Activated CD8-positive, alpha-beta T cell treated with anti-CD3 and anti-CD28 coated beads, Interleukin-2, amount 10 ng/mL, durations not matched to agents 7 days and 5 days (primary cell): ENCODE data around the gene RALY. TPM values are rescaled to one million over a fixed set of nuclear protein-coding genes. Genes with fewer than 3 reads are reported as not detected.

Experiments
- ATAC-seq: fragments of 150-1000 bp; cut with Tn5 transposase; one replicate; pipeline ENCODE4 v1.10.0; 2021; ENCODE audit warnings: moderate library complexity
- CTCF ChIA-PET: fragments of 350-600 bp; sonication (Branson Sonifier 250); formaldehyde crosslinking; loops from one replicate; lab custom pipeline; 2021; ENCODE audit warnings: antibody characterized with exemption; lab: Charles Lee
- POLR2A ChIA-PET: fragments of 350-600 bp; sonication (Branson Sonifier 250); formaldehyde crosslinking; loops from one replicate; lab custom pipeline; 2021; ENCODE audit warnings: antibody characterized with exemption; lab: Charles Lee
- DNase-seq: peaks from one replicate; pipeline ENCODE4 v3.0.0-alpha.2; 2020
- H3K27ac Mint-ChIP-seq: one replicate; pipeline ENCODE4 v1.8.0; 2021; ENCODE audit warnings: mild to moderate bottlenecking, mixed read lengths
- H3K27me3 Mint-ChIP-seq: one replicate; pipeline ENCODE4 v1.8.0; 2021; ENCODE audit warnings: low read depth, mixed read lengths
- H3K36me3 Mint-ChIP-seq: one replicate; pipeline ENCODE4 v1.8.0; 2021; ENCODE audit warnings: low read depth, mixed read lengths
- H3K4me1 Mint-ChIP-seq: one replicate; pipeline ENCODE4 v1.8.0; 2021; ENCODE audit warnings: low read depth, mixed read lengths
- H3K4me3 Mint-ChIP-seq: one replicate; pipeline ENCODE4 v1.8.0; 2021; ENCODE audit warnings: mild to moderate bottlenecking, mixed read lengths
- H3K9me3 Mint-ChIP-seq: one replicate; pipeline ENCODE4 v1.8.0; 2022; ENCODE audit warnings: mixed read lengths; ENCODE audit not compliant: insufficient read depth
- total RNA-seq, 2 experiments: library from RNA; stranded (reverse); gene quantifications; one replicate each; pipeline ENCODE4 v1.2.3, GENCODE V29; 2021

The RALY gene
- total RNA-seq, 2 experiments from 2014 or later: 232 to 233 TPM

DNA sequence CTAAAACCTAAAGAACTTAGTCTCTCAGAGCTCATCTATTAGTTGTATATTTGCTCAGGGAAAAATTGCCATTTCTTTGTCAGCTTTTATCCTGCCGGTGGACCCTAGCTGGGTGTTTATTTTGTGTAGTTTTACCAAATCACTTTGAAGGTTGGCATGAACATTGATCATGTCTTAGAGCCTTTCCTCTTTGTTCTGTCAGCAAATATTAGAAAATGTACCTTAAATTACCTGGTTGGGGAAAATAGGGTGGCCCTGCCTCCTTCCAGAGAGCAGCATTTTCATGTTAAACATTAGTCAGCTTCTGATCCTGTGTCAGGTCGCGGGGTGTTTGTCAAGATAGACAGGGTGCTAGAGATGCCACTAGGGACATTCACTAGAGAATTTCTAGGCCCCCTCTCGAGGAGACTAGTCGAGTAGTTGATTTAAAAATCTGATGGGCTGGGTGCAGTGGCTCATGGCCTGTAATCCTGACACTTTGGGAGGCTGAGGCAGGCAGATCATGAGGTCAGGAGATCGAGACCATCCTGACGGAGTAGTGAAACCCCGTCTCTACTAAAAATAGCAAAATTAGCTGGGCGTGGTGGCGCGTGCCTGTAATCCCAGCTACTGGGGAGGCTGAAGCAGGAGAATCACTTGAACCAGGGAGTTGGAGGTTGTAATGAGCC lies 11.2 kb downstream of the RALY start:
- POLR2A ChIA-PET: interaction anchor here (1.1 to 1.9 kb wide), 2 partner anchors 10 to 12 kb away, joined by 4 to 5 read pairs; no protein-coding TSS in a partner anchor
- no peak overlapping the region for H3K4me3 Mint-ChIP-seq
- no peaks in the 10 kb centered on the region for H3K9me3 Mint-ChIP-seq
- no peak for DNase-seq
- H3K27ac Mint-ChIP-seq: no peak overlapping the region
- CTCF ChIA-PET: interaction anchor here (0.7 to 1.4 kb wide), 2 partner anchors 13 to 90 kb away, joined by 3 read pairs; no protein-coding TSS in a partner anchor
- H3K27me3 Mint-ChIP-seq: no peaks in the 10 kb centered on the region
- H3K4me1 Mint-ChIP-seq: peaks cover 57% of the 10 kb centered on the region
- no peak for ATAC-seq
- H3K36me3 Mint-ChIP-seq: peaks cover 43% of the 10 kb centered on the region

DNA sequence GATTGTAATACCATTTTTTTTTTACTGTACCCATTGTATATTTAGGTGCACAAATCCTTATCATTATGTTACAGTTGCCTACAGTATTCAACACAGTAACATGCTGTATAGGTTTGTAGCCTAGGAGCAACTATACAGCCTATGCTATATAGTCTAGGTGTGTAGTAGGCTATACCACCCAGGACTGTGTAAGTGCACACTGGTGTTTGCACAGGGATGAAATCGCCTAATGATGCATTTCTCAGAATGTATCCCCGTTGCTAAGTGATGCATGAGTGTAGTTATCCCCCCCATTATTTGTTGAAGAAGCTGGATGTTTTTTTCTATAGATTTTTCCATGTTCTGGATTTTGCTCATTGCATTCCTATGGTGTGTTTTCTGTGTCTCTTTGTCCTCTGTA lies 12.9 kb downstream of the RALY start:
- DNase-seq: no peak
- Mint-ChIP-seq H3K9me3 (no peaks in the 10 kb centered on the region), H3K27me3 (no peaks in the 10 kb centered on the region), H3K36me3 (peaks cover 47% of the 10 kb centered on the region), H3K27ac (no peak overlapping the region), H3K4me3 (no peak overlapping the region), H3K4me1 (peaks cover 64% of the 10 kb centered on the region)
- ChIA-PET CTCF (interaction anchor here (0.7 to 3.3 kb wide), 2 partner anchors 15 to 549 kb away, joined by 3 to 13 read pairs; no protein-coding TSS in a partner anchor), POLR2A (no interaction called here)
- no peak for ATAC-seq

DNA sequence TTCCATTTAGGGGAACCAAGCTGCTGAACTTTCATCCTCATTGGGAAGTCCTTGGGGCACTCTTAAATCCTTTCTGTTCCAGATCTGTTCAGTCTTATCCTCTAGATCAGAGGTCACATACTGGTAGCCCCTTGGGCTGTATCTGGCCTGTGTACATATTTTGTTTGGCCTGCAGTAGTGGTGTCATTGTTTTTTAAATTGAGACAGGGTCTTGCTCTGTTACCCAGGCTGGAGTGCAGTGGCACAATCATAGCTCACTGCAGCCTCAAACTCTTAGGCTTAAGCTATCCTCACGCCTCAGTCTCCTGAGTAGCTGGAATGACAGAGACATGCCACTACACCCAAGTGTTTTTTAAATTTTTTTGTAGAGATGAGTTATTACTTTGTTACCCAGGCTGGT lies 14.8 kb downstream of the RALY start:
- Mint-ChIP-seq H3K27ac (peak overlapping the region; percentile 23), H3K27me3 (no peaks in the 10 kb centered on the region), H3K4me1 (peaks cover 57% of the 10 kb centered on the region), H3K9me3 (no peaks in the 10 kb centered on the region), H3K4me3 (no peak overlapping the region), H3K36me3 (peaks cover 39% of the 10 kb centered on the region)
- POLR2A ChIA-PET: interaction anchor here (1.7 kb wide), 1 partner anchor 15 kb away, joined by 6 read pairs; the partner anchor contains the start of gene RALY
- DNase-seq (no peak), ATAC-seq (no peak)
- CTCF ChIA-PET: interaction anchor here (3.3 kb wide), 1 partner anchor 14 kb away, joined by 13 read pairs; no protein-coding TSS in a partner anchor

DNA sequence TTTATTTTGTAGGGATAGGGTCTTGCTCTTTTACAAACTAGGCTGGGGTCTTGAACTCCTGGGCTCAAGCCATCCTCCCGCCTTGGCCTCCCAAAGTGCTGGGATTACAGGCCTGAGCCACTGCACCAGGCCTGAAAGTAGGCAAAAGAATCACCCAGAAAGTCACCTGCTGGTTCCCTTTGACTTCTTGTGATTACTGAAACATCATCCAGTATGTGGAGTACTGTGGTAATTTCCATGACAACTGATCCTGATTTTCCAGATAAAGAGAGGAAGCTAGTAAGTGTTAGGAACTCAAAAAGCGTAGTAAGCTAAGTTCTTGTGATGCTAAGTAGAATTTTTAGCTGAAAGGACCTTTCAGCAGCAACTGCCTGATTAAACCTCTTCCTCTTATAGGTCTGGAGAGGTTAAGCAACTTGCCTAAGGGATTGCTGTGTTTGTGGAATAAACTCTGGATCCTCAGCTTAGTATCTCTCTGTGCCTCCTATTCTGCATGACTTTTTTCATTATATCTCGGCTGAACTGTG lies 16.8 kb downstream of the RALY start:
- DNase-seq (no peak), ATAC-seq (no peak)
- peaks cover 57% of the 10 kb centered on the region for H3K4me1 Mint-ChIP-seq
- ChIA-PET CTCF (interaction anchor here (0.8 to 3.5 kb wide), 4 partner anchors 12 to 148 kb away, joined by 3 to 13 read pairs (median 4); partner anchors contain the start of gene RALY), POLR2A (interaction anchor here (0.6 to 1.3 kb wide), 2 partner anchors 17 to 747 kb away, joined by 4 to 7 read pairs; partner anchors contain the start of gene RALY)
- peak overlapping the region; percentile 75 for H3K27ac Mint-ChIP-seq
- no peak overlapping the region for H3K4me3 Mint-ChIP-seq
- H3K27me3 Mint-ChIP-seq: no peaks in the 10 kb centered on the region
- H3K36me3 Mint-ChIP-seq: peaks cover 24% of the 10 kb centered on the region
- no peaks in the 10 kb centered on the region for H3K9me3 Mint-ChIP-seq

DNA sequence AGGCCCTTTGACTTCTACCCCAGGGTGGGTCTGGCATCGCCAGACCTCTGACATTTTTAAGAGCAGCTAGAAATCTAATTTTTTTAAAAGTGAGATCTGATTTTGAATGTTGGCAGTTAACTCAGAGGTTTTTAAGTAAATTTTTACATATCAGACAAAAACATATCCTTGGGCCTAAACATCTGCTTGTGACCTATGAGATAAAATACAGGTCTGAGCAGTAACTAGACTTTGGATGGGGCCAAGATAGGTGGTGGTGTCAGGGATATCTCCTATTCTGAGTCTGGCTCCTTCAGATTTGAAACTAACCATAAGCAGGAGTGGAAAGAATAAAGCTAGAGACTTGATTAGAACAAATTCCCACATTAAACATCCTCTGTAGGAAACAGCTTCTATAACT lies 17.6 kb downstream of the RALY start:
- no peaks in the 10 kb centered on the region for H3K9me3 Mint-ChIP-seq
- no peak overlapping the region for H3K27ac Mint-ChIP-seq
- DNase-seq (no peak), ATAC-seq (no peak)
- H3K4me3 Mint-ChIP-seq: no peak overlapping the region
- H3K4me1 Mint-ChIP-seq: peaks cover 65% of the 10 kb centered on the region
- POLR2A ChIA-PET: no interaction called here
- CTCF ChIA-PET: interaction anchor here (1.6 to 3.5 kb wide), 2 partner anchors 11 to 18 kb away, joined by 5 to 13 read pairs; partner anchors contain the start of gene RALY
- H3K27me3 Mint-ChIP-seq: no peaks in the 10 kb centered on the region
- H3K36me3 Mint-ChIP-seq: peaks cover 22% of the 10 kb centered on the region

DNA sequence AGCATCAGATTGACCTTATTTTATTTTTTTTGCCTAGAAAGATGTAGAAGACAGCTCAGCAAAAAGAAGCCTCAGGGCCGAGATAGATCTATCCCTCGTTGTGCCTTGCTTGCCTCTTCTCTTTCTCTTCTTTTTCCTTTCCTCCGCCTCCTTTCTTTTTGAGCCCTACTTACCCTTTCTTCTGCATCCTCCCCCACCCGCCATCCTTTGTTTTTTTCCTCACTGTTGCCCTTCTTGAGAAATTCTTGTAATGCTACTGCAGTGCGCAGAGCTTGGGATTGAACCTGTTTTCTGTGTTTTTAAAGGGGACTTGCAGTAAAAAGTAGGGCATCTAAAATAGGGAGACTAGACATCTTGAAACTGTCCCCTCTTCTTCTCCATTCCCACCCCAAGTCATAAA lies 18.6 kb downstream of the RALY start:
- H3K4me3 Mint-ChIP-seq: no peak overlapping the region
- no peak for DNase-seq
- H3K27ac Mint-ChIP-seq: no peak overlapping the region
- ChIA-PET CTCF (interaction anchor here (1.4 to 3.5 kb wide), 2 partner anchors 10 to 15 kb away, joined by 5 to 13 read pairs; no protein-coding TSS in a partner anchor), POLR2A (no interaction called here)
- H3K9me3 Mint-ChIP-seq: no peaks in the 10 kb centered on the region
- no peak for ATAC-seq
- peaks cover 71% of the 10 kb centered on the region for H3K4me1 Mint-ChIP-seq
- H3K27me3 Mint-ChIP-seq: no peaks in the 10 kb centered on the region
- H3K36me3 Mint-ChIP-seq: peaks cover 16% of the 10 kb centered on the region

DNA sequence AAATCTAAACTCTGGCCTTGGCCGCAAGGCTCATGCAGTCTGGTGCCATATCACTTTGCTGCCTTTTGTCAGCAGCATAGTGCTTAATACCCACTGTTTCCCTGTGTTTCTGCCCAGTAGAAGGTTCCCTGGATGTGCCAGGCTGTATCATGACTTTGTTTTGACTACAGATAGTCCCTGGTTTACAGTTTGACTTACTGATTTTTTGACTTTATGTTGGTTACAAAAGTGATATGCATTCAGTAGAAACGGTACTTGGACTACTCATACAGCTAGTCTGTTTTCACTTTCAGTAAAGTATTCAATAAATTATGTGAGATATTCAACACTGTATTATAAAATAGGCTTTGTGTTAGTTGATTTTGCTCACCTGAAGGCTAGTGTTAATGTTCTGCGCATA lies 19.0 kb downstream of the RALY start:
- no peaks in the 10 kb centered on the region for H3K9me3 Mint-ChIP-seq
- peaks cover 74% of the 10 kb centered on the region for H3K4me1 Mint-ChIP-seq
- ATAC-seq (no peak), DNase-seq (no peak)
- no peak overlapping the region for H3K4me3 Mint-ChIP-seq
- H3K36me3 Mint-ChIP-seq: peaks cover 15% of the 10 kb centered on the region
- POLR2A ChIA-PET: interaction anchor here (0.5 kb wide), 1 partner anchor 738 kb away, joined by 3 read pairs; no protein-coding TSS in a partner anchor
- CTCF ChIA-PET: interaction anchor here (1.4 to 3.5 kb wide), 2 partner anchors 9 to 15 kb away, joined by 5 to 13 read pairs; no protein-coding TSS in a partner anchor
- H3K27me3 Mint-ChIP-seq: no peaks in the 10 kb centered on the region
- H3K27ac Mint-ChIP-seq: no peak overlapping the region

DNA sequence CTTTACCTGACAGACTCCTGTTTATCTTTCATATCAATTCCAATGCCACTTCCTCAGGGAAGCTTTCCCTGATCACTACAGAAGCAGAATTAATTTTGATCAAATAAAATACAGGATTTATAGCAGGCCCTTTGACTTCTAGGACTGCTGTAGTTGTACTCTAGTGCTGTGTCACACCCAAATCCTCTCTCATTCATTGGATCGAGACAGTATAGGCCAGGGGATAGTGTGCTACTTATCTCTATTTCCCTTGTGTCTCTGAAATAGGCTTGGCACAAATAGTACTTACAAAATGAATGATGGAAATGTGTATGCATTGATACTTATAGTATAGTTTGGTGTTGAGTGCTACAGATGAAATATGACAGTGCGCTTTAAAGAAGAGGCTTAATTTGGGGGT lies 19.8 kb downstream of the RALY start:
- H3K36me3 Mint-ChIP-seq: peaks cover 10% of the 10 kb centered on the region
- peaks cover 74% of the 10 kb centered on the region for H3K4me1 Mint-ChIP-seq
- ChIA-PET CTCF (interaction anchor here (1.4 to 3.5 kb wide), 2 partner anchors 8 to 14 kb away, joined by 5 to 13 read pairs; no protein-coding TSS in a partner anchor), POLR2A (no interaction called here)
- H3K4me3 Mint-ChIP-seq: no peak overlapping the region
- no peaks in the 10 kb centered on the region for H3K9me3 Mint-ChIP-seq
- H3K27me3 Mint-ChIP-seq: no peaks in the 10 kb centered on the region
- H3K27ac Mint-ChIP-seq: no peak overlapping the region
- ATAC-seq (no peak), DNase-seq (no peak)

DNA sequence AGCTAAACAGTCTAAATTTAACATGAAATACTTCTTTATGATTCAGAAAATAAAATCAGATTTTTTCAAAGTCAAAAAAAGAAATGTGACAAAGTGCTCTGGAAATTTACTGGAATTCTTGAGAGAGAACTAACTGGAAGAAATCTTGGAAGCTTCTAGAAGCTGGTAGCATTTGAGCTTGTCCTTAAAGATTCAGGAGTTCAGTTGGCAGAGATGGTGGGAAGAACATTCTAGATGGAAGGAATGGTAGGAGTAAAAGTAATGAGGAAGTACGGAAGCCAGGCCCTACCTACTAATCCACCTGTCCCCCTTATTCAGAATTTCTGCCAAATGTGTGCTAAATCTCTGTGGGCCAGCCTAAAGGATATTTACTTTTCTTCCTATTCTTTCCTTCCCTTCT lies 21.2 kb downstream of the RALY start:
- H3K27ac Mint-ChIP-seq: no peak overlapping the region
- H3K4me1 Mint-ChIP-seq: peaks cover 69% of the 10 kb centered on the region
- CTCF ChIA-PET: interaction anchor here (1.4 kb wide), 1 partner anchor 223 kb away, joined by 3 read pairs; no protein-coding TSS in a partner anchor

DNA sequence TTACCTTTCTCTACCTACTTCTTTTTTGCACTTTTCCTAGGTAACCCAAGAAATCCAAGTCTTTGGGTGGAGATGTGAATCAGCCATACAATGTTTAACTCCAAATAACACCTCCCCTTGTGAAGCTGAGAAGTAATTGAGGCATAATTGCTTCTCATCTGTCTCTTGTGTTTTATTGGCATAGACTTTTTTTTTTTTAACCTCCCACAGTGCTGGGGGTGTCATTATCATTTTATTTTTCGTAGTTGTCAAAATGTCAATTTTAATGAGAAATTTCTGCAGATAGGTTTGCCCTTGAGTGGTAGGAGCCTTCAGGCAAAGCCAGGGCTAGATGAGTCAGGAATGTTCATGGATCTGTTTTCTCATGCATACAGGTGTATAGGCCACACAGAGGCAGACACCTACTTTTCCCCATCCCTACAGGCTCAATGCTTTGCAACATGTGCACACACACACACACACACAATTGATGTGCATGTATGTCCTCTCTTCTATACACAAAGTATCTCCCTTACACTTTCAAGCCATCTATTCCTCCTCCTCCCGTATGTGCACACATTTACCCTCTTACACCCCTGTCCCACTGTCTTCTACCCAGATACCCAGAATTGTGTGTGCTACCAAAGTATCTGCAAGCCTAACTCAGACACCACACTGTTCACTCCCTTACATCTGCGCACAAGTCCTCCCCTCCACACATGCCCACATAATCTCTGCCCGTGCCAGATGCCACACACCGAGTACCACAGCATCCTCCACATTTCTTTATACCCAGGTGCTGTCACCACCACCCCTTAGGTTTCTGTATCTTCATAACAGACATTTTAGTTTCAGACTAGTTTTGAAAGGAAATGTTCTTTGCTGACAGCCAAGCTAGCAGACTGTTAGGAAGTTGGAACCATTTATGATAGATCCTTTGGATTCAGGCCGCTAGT lies 22.0 kb downstream of the RALY start:
- Mint-ChIP-seq H3K4me1 (peaks cover 69% of the 10 kb centered on the region), H3K9me3 (no peaks in the 10 kb centered on the region), H3K27me3 (no peaks in the 10 kb centered on the region), H3K36me3 (peaks cover 10% of the 10 kb centered on the region), H3K27ac (peak overlapping the region; percentile 2), H3K4me3 (no peak overlapping the region)
- ChIA-PET POLR2A (interaction anchor here (1.0 to 2.2 kb wide), 2 partner anchors 22 to 87 kb away, joined by 4 to 11 read pairs; partner anchors contain the start of gene RALY), CTCF (interaction anchor here (1.0 to 1.4 kb wide), 2 partner anchors 14 to 224 kb away, joined by 3 read pairs; no protein-coding TSS in a partner anchor)
- no peak for ATAC-seq
- DNase-seq: no peak

More for the DNA sequence above, 21.2 kb downstream of the RALY start:
- POLR2A ChIA-PET: no interaction called here
- H3K36me3 Mint-ChIP-seq: peaks cover 7% of the 10 kb centered on the region
- DNase-seq: no peak
- no peak overlapping the region for H3K4me3 Mint-ChIP-seq
- ATAC-seq: no peak
- H3K27me3 Mint-ChIP-seq: no peaks in the 10 kb centered on the region
- no peaks in the 10 kb centered on the region for H3K9me3 Mint-ChIP-seq

DNA sequence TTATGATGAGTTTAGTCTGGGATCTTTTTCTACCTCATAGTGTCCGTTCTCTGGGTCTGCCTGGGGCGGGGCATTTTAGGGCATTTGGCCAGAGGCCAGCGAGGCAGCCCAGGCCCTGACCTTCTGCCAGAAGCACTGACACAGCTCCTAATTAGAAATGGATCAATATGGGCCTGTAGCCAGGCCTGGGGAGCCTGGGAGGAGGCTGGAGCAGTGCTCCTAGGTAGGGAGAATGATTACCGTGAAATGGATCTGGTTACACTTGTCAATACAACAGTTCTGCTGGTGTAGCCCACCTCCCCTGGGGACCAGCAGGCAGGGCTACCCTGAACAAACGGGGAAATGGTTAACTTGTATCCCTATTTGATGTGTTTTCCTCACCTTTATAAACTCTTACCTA lies 23.0 kb downstream of the RALY start:
- H3K4me3 Mint-ChIP-seq: no peak overlapping the region
- peaks cover 66% of the 10 kb centered on the region for H3K4me1 Mint-ChIP-seq
- H3K9me3 Mint-ChIP-seq: no peaks in the 10 kb centered on the region
- ChIA-PET POLR2A (interaction anchor here (1.0 to 2.2 kb wide), 2 partner anchors 23 to 86 kb away, joined by 4 to 11 read pairs; partner anchors contain the start of gene RALY), CTCF (interaction anchor here (1.0 to 1.2 kb wide), 2 partner anchors 15 to 102 kb away, joined by 3 to 5 read pairs; no protein-coding TSS in a partner anchor)
- no peak overlapping the region for H3K27ac Mint-ChIP-seq
- H3K27me3 Mint-ChIP-seq: no peaks in the 10 kb centered on the region
- peaks cover 9% of the 10 kb centered on the region for H3K36me3 Mint-ChIP-seq
- no peak for ATAC-seq
- DNase-seq: no peak
